ENCODE measurements around the gene ABCC8.

- TF ChIP-seq, protein P1, sequence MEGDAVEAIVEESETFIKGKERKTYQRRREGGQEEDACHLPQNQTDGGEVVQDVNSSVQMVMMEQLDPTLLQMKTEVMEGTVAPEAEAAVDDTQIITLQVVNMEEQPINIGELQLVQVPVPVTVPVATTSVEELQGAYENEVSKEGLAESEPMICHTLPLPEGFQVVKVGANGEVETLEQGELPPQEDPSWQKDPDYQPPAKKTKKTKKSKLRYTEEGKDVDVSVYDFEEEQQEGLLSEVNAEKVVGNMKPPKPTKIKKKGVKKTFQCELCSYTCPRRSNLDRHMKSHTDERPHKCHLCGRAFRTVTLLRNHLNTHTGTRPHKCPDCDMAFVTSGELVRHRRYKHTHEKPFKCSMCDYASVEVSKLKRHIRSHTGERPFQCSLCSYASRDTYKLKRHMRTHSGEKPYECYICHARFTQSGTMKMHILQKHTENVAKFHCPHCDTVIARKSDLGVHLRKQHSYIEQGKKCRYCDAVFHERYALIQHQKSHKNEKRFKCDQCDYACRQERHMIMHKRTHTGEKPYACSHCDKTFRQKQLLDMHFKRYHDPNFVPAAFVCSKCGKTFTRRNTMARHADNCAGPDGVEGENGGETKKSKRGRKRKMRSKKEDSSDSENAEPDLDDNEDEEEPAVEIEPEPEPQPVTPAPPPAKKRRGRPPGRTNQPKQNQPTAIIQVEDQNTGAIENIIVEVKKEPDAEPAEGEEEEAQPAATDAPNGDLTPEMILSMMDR (IDR thresholded peaks at IDR 0.05; ENCODE audit: poor library complexity) = no peak
- TF ChIP-seq EZH2 (IDR thresholded peaks at IDR 0.05; ENCODE audit: borderline replicate concordance) = no peak
Observed at GRCh38 chr11:17498058-17498457, 21.4 kb upstream of the ABCC8 start.

Measured in hepatocyte (in vitro differentiated cells).